8988T (cell line): ENCODE data around the gene KCNS1.
"Not testable (repeated sequence)": the region's sequence is repeated elsewhere in the genome, so short reads cannot be mapped to it uniquely, and the experiment has no call there.

Experiments used
- DNase-seq: peaks from one replicate; pipeline ENCODE4 v3.0.0; 2011

The KCNS1 gene, protein sequence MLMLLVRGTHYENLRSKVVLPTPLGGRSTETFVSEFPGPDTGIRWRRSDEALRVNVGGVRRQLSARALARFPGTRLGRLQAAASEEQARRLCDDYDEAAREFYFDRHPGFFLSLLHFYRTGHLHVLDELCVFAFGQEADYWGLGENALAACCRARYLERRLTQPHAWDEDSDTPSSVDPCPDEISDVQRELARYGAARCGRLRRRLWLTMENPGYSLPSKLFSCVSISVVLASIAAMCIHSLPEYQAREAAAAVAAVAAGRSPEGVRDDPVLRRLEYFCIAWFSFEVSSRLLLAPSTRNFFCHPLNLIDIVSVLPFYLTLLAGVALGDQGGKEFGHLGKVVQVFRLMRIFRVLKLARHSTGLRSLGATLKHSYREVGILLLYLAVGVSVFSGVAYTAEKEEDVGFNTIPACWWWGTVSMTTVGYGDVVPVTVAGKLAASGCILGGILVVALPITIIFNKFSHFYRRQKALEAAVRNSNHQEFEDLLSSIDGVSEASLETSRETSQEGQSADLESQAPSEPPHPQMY

DNA sequence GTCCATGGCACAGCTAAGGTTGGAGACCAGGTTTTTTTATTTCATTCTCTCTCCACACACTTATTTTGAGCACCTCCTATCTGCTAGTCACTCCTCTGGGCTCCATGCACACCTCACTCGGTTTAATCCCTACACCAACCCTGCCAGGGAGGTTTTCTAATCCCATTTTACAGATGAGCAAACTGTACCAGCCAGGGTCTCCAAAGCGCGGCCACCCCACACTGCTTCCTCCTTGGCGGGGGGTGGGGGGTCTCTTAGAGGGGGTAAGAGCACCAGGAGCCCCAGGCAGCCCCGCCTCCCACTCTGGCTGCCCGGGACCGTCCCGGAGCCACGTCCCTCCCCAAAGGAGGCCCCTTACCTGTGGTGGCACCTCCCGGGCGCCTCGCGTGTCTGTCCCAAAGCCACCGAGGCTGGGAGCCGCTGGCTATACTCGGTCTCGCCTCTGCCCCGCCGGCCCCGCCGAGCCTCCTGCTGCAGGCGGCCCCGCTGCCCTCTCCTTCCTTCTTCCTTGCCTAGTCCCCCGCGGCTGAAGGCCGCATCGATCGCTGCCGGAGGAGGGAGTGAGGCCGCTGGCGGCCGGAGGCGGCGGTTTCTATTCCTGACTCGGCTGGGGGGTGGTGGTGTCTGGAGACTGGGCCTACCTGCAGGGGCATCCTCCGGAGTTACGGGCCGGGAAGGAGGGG lies at the start of gene KCNS1:
Gene KCNS1 (minus strand): TSS at position 565 of the 683 bp plus-strand sequence. CDS start 1,891 bp downstream, outside the sequence.
- DNase-seq: peak; percentile 78

DNA sequence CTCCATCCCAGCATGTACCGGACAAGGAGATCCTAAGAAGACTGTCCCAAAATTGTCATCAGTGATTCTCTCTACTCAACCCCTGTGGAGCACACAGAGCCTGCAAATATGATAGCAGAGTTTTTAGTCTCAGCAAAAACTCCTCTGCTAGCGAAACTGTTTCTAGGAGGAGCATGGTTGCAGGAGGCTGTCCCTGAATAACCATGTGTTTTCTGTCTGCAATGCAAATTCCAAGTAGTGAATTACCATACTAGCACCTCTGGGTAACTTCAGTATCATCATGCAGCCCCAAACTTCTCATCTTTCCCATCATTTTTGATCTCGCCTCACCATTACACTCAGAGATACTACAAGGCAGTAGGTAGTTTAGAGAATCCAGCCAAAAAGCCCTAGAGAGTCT lies 48.1 kb upstream of the KCNS1 start:
- DNase-seq: no peak

DNA sequence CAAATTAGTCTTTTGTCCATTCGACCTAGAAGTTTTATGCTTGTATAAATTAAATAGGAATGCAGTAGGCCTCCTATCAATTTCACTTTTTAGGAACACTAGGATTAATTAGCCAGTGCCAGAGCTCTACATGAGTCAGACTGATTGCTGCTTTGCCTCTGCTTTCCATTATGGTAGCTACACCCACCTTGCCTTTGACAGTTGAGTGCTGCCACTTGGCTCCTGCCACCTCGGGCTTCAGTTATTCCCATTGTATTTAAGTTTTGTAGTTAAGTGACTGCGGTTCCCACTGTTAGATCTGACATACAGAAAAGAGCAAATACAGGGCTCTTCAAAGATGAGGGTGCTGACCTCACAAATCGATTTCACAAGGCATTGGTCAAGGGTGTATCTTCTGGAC lies 39.9 kb upstream of the KCNS1 start:
- no peak for DNase-seq

GRCh38 chr20:45139733-45140375 lies 38.9 kb upstream of the KCNS1 start:
- DNase-seq: not testable (repeated sequence)

DNA sequence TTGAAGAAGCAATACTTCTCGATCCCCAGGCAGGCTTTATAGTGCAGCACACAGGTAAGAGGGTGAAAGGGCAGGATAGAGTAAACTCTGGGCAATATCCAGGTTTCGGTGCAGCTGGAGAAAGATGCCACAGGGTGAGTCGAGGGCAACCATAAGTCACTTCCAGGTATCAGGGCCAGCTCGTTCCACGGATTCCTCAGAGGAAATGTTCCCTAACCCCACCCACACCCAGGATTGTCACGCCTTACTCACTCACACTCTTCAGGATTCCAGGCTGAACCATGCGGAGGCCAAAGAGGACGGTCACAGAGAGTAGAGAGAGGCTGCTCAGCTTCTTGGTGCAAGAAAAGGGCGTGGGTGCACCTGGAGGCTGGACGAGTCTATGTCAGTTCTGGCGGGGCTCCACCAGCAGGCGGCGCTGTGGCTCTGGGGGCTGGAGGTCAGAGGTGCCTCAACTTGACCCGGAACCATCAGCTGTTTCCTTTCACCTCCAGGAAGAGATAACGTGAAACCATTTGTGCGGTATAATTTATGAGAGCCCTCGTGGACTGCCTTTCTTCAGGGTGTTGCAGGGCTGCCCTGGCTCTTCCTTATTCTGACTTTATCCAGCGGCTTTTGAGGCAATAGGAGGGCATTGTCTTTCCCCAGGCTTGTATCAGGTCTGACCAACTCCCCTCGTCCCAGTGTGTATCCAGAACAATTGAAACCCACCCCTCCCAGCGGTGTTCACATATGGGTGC lies 37.8 kb upstream of the KCNS1 start:
- DNase-seq: peak; percentile 37

DNA sequence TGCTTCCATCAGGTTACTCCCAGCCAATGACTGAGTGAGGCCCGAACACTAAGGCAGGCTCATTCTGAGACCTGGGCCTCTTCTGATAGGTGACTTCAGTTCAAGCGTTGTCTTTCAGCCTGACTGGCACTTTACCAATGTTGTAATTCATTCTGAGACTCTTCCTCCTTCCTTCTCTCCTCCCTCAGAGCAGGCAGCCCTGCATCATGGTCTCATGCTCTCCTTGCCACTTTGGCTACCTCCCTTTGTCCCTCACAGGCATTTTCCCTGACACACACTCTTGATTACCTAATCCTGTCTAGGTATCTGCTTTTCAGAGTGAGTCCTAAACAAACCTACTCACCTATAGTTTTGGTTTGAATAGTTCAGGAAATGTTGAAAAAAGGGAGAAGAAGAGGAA lies 36.0 kb upstream of the KCNS1 start:
- no peak for DNase-seq

DNA sequence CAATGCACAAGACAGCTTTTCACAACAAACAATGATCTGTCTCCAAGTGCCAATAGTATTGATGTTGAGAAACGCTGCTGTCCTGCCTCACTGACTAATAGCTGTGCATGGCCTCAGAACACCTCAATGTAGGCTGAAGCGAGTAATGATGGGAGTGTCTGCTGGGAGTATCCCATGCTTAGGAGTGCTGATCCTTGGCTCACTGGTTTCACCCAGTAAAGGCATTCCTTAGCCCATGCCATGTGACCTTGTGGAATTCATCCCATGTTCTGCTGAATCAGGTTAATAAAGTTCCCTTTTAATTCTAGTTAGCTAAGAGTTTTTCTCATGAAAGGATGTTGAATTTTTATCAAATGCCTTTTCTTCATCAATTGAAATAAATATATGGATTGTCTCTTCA lies 27.2 kb upstream of the KCNS1 start:
- no peak for DNase-seq

DNA sequence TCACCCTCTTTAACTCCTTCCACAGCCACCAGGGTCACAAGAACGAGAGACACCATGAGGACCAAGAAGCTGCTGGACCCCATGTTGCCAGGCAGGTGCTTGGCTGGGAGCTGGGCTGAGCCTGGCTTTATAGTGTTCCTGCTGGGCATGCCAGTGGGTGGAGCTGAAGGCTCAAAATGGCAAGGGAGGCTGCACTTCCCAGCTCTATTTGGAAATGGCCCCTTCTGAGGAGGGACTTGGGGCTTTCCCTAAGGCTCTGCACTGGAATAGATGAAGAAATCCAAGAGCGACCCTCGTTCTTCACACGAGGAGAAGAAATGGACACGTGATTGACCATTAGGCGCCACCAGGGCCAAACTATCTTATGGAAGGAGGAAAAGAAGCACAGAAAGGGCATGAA lies 23.4 kb upstream of the KCNS1 start, which contains the start of gene WFDC12:
Gene WFDC12 (minus strand): TSS at position 101 of the 400 bp plus-strand sequence. CDS start 18 bp downstream, at position 83.
- no peak for DNase-seq

DNA sequence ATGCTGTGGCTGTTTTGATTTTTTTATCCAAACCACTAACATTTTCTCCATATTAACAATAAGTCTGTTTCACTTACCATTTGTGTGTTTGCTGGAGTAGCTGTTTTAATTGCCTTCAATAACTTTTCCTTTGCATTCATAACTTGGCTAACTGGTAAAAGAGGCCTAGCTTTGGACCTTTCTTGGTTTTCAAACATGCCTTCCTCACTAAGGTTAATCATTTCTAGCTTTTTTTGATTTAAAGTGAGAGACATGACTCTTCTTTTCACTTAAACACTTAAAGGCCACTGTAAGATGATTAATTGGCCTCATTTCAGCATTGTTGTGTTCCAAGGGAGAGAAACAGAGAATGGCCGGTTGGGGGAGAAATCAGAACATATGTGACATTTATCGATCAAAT lies 20.5 kb upstream of the KCNS1 start:
- DNase-seq: no peak

DNA sequence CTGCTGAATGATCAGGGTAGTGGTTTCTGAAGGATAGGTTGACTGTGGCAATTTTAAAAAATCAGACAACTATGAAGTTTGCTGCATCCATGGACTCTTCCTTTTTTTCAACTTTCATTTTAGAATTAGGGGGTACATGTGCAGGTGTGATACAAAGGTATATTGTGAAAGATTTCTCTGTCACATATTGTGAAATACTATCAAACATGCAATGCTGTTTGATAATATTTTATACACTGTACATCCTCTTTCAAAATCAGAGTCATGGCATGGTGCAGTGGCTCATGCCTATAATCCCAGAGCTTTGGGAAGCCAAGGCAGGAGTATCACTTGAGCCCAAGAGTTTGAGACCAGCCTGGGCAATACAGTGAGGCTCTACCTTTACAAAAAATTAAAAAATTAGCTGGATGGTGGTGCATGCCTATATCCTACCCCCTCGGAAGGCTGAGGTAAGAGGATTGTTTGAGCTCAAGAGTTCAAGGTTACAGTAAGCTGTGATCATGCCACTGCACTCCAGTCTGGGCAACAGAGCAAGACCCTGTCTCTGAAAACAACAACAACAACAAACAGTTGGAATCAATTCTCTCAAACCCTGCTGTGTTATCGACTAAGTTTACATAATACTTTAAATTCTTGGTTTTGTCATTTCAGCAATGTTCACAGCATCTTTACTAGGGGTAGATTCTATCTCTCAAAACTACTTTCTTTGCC lies 18.8 kb upstream of the KCNS1 start:
- no peak for DNase-seq

GRCh38 chr20:45118028-45118427 lies 17.1 kb upstream of the KCNS1 start:
- DNase-seq: no peak

DNA sequence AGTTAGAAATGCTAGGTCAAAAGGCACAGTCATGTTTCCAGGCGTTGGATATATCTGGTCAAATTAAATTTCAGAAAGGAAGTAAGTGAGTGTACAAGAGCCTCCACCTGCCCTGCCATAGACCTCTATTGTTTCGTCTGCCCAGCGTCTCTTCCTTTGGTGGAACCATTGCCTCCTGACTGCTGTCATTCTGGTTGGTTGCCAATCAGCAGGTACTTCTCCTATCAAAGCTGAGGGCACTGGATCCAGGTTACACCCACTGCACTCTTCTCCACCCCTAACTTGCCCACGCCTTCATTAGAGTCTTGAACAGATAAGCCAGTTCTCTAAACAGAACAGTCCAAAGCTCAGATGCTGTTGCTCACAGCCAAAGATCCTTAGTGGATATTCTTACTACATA lies 16.7 kb upstream of the KCNS1 start:
- no peak for DNase-seq

GRCh38 chr20:45115829-45116228 lies 14.9 kb upstream of the KCNS1 start:
- no peak for DNase-seq

DNA sequence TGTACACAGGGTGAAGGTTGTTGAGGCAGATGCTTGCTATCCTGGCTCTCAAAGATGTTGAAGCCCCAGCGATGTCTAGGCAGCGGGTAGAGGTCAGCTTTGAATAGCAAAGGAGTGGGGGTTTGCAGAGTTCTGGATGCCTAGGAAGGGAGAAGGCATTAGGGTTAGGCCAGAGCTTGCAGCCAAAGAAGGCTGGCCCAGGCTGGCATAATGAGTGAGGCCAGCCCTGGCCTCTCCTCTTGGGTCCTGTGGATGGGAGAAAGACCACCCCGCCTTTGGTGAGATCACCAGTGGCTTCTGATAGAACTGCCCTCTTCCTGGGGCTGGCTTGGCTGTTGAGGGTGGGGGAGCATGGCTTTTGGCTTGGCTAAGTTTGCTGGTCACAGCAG lies 14.5 kb upstream of the KCNS1 start:
- DNase-seq: no peak

DNA sequence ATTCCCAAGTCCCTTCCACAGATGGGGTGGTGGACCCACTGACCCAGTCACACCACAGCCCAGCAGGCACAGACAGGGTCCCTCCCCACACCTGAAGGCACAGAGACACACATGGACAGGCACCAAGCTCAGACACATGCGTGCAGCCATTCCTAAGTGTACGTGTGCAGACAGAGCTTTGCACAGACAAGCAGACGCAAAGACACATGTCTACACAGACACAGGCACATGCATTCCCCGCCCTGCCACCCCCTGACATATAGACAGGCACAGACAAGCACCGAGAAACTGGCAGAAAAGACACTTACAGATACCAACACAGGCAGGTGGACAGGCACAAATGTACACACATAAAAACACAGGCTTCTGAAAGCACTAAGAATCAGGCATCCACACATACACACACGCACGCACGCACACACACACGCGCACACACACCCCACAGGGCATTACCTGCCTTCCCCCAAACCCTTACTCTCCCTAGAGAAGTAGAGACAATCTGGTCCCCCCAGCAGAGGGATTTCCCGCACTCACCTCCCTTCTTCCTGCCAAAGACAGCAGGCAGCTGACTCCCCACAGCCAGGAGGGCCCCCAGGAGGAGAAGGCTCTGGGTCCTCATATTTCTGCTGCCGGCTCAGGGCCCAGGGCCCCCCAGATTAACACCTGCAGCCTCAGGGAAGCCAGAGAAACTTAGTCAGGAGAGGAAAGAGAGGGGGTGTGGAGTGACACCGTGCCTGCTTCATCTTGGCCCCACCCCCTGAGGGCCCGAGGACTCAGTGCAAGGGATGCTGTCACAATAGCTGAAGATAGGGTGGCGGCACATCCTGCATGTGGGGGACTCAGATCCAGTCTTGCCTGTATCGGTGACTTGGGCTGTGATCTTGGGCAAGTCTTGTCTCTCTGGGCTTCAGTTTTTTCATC lies 13.8 kb upstream of the KCNS1 start, which contains the start of gene WFDC5:
Gene WFDC5 (minus strand): TSS at position 710 of the 921 bp plus-strand sequence. CDS start 91 bp downstream, at position 619.
- no peak for DNase-seq

DNA sequence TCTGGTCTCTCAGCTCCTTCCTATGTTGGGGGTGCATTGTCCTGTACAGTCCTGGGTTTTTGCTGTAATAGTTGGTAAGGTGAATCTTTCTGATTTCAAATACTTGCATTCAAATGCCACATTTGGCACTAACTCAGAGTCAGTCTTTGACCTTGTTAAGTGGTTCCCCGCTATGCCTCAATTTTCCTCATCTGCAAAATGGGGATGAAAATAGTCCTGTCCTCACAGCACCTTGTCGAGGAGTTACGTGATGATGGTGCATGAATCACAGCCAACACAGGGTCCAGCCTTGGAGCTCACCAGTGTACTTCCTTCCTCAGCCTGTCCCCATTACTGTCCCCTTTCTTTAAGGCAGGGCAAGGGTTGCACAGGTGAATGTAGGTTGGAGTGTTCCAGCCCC lies 12.9 kb upstream of the KCNS1 start:
- no peak for DNase-seq

DNA sequence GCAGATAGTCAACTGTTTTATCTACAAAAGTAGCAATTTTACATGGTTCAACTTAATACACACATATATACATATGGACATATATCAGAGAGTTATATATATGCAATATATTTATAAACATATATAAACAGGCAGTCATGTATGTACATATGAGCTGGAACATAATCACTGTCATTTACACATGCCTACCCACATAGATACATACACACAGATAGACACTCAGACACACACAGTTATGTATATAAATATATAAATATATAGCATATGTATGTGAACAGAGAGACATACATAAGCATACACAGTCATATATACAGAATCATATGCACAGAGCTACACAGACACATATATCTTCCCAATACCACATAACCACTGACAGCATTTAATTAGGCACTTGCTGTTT lies 11.8 kb upstream of the KCNS1 start:
- no peak for DNase-seq

DNA sequence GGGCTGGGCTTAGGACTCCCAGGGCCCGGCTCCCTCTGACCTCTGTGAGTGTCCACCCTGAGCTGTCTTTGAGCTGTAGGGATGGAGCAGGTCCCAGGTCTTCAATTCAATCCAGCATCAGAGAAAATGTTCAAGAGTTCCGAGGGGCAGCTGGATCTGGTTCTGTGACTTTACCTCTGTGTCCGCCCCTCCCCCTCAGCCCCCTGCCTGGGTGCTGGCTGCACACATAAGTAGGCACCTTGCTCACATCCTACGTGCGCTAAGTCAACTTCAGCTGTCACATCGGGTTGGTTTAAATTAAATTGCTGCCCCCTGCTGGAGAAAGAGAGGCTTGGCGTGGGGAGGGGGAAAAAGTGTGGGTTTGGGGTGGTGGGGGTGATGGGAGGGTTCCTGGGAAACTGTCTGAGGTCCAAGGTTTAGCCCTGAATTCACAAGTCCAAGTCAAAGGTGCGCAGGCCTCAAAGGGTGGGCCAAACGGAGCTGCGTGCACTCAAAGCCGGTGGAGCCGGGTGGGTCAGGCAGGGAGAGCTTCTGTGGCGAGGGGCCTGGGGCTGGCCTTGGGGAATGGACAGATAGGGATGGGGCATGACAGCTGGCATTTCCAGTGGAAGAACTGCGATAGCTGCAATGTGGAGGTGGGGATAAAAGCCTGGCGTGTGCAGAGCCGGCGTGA lies 11.0 kb upstream of the KCNS1 start:
- DNase-seq: no peak

DNA sequence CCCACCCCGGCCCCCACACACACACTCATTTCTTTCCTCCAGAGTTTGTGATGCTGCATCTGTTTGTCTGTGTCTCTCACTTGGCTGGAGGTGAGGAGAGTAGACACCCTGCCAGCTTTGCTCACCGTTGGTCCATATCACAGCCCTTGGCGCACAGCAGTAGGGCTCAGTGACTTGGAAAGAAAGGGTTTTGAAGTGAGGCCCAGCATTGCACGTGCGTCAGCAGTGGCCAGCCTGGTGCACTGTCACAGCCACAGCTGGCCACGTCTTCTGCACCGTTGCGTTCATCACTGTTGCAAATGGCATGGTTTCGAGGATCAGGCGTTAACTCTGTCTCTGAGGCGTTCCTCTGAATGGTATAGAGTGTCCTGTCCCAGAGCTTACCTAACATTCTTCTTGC lies 10.4 kb upstream of the KCNS1 start:
- no peak for DNase-seq

- no peak for DNase-seq
These were observed 9.4 kb upstream of the KCNS1 start for GRCh38 chr20:45110301-45110700.
